ENCODE data around the gene MTMR4.
"Not testable (repeated sequence)": the region's sequence is repeated elsewhere in the genome, so short reads cannot be mapped to it uniquely, and the experiment has no call there.

The MTMR4 gene

GRCh38 chr17:58491510-58492045, 22.9 kb downstream of the MTMR4 start:
- DNase-seq, result no peak

GRCh38 chr17:58488428-58488890, 26.0 kb downstream of the MTMR4 start:
- DNase-seq, result no peak

- peak; percentile 78 for DNase-seq
Observed at GRCh38 chr17:58487589-58488427, 26.6 kb downstream of the MTMR4 start, which contains the start of gene HSF5. TSS of gene HSF5 (minus strand) at chr17:58488408. CDS start at chr17:58488274, 134 bp downstream.

- no peak for DNase-seq
Observed at GRCh38 chr17:58484600-58484999, 29.8 kb downstream of the MTMR4 start.

GRCh38 chr17:58481798-58482197, 32.6 kb downstream of the MTMR4 start:
- not testable (repeated sequence) for DNase-seq

GRCh38 chr17:58480090-58480489, 34.3 kb downstream of the MTMR4 start:
- DNase-seq, result no peak

GRCh38 chr17:58476812-58477211, 37.6 kb downstream of the MTMR4 start:
- no peak for DNase-seq

GRCh38 chr17:58475985-58476384, 38.5 kb downstream of the MTMR4 start:
- no peak for DNase-seq

GRCh38 chr17:58470356-58470755, 44.1 kb downstream of the MTMR4 start:
- no peak for DNase-seq

- no peak for DNase-seq
Observed at GRCh38 chr17:58468944-58469343, 45.5 kb downstream of the MTMR4 start.

GRCh38 chr17:58455491-58455890, 58.9 kb downstream of the MTMR4 start:
- DNase-seq, result no peak

- DNase-seq, result no peak
Observed at GRCh38 chr17:58452738-58453137, 61.7 kb downstream of the MTMR4 start.

- DNase-seq, result peak; percentile 62
Observed at GRCh38 chr17:58447039-58447975, 67.1 kb downstream of the MTMR4 start.

GRCh38 chr17:58446086-58446485, 68.4 kb downstream of the MTMR4 start:
- DNase-seq, result no peak
